H1 (cell line): ENCODE measurements around the gene CST1. TPM values are rescaled to one million over a fixed set of nuclear protein-coding genes. Genes with fewer than 3 reads are reported as not detected.

Experiments
- CTCF ChIA-PET: fragments of 300-600 bp; sonication (Branson Sonifier 250); formaldehyde crosslinking; loops from one replicate; lab custom pipeline; 2021; ENCODE audit not compliant: partially characterized antibody; lab: Charles Lee
- POLR2A ChIA-PET: fragments of 300-600 bp; sonication (Branson Sonifier 250); formaldehyde crosslinking; loops from one replicate; lab custom pipeline; 2021; ENCODE audit warnings: inconsistent platforms; ENCODE audit not compliant: partially characterized antibody; lab: Charles Lee
- DNase-seq, 2 experiments: peaks; one replicate each; pipeline versions ENCODE4 v3.0.0 to v3.0.0-alpha.2; 2010 to 2022; ENCODE audit warnings: low spot score in 2 of 2, low read depth in 1 of 2, mixed read lengths in 1 of 2
- FAIRE-seq: peaks from 2 replicates; lab custom pipeline; 2011; peaks lifted over from hg19 to GRCh38; lab: Jason Lieb, UNC
- H2AFZ ChIP-seq: 2 replicates; pipeline ENCODE4 v1.8.1; 2012; ENCODE audit warnings: low read length, inconsistent platforms
- H2AK5ac ChIP-seq: 2 replicates; pipeline ENCODE4 v1.6.1; 2013; ENCODE audit warnings: low read depth, low read length
- H2BK120ac ChIP-seq: replicated peaks from 2 replicates; pipeline ENCODE3; 2013; ENCODE audit warnings: low read depth, low read length, inconsistent platforms
- H2BK12ac ChIP-seq: 2 replicates; pipeline ENCODE4 v1.6.1; 2013; ENCODE audit warnings: low read depth, low read length
- H2BK15ac ChIP-seq: 2 replicates; pipeline ENCODE4 v1.6.1; 2013; ENCODE audit warnings: low read length
- H2BK20ac ChIP-seq: 2 replicates; pipeline ENCODE4 v1.6.1; 2013; ENCODE audit warnings: low read length
- H2BK5ac ChIP-seq: 2 replicates; pipeline ENCODE4 v1.6.1; 2013; ENCODE audit warnings: low read depth, low read length
- H3K14ac ChIP-seq: 2 replicates; pipeline ENCODE4 v1.6.1; 2013; ENCODE audit warnings: inconsistent platforms; ENCODE audit not compliant: insufficient read length
- H3K18ac ChIP-seq: 2 replicates; pipeline ENCODE4 v1.6.1; 2013; ENCODE audit warnings: low read length; ENCODE audit errors: extremely low read depth
- H3K23ac ChIP-seq: 2 replicates; pipeline ENCODE4 v1.6.1; 2013; ENCODE audit warnings: inconsistent platforms; ENCODE audit not compliant: insufficient read length
- H3K23me2 ChIP-seq: 2 replicates; pipeline ENCODE4 v1.6.1; 2013; ENCODE audit warnings: low read depth, low read length
- H3K27ac ChIP-seq: 2 replicates; pipeline ENCODE4 v1.6.1; 2011; ENCODE audit warnings: low read depth, low read length, inconsistent platforms
- H3K27me3 ChIP-seq, 4 experiments: replicated peaks in 1 of 4; 1 replicate in 1 of 4; 2 replicates in 3 of 4; pipeline versions ENCODE4 v1.6.1 to v1.8.1; 2011 to 2013; ENCODE audit warnings: low read length in 3 of 4, mild to moderate bottlenecking in 3 of 4, inconsistent platforms in 2 of 4, mixed read lengths in 2 of 4, moderate library complexity in 1 of 4; ENCODE audit not compliant: control insufficient read depth in 3 of 4, insufficient read depth in 3 of 4; ENCODE audit errors: extremely low read depth in 1 of 4
- H3K36me3 ChIP-seq, 4 experiments: 2 replicates each; pipeline versions ENCODE4 v1.6.1 to v1.8.1; 2011 to 2013; ENCODE audit warnings: mild to moderate bottlenecking in 4 of 4, low read length in 3 of 4, moderate library complexity in 2 of 4, control low read depth in 1 of 4, inconsistent platforms in 1 of 4; ENCODE audit not compliant: insufficient read depth in 4 of 4, control insufficient read depth in 2 of 4
- H3K4ac ChIP-seq: replicated peaks from 2 replicates; pipeline ENCODE3; 2013; ENCODE audit warnings: low read length, low read depth, mixed read lengths, inconsistent platforms; ENCODE audit not compliant: insufficient read length
- H3K4me1 ChIP-seq, 4 experiments: replicated peaks in 1 of 4; 1 replicate in 1 of 4; 2 replicates in 3 of 4; pipeline versions ENCODE4 v1.6.1 to v1.8.1; 2011 to 2013; ENCODE audit warnings: low read length in 3 of 4, inconsistent platforms in 2 of 4, mixed read lengths in 1 of 4; ENCODE audit not compliant: insufficient read depth in 4 of 4, control insufficient read depth in 3 of 4
- H3K4me2 ChIP-seq, 2 experiments: 2 replicates each; pipeline versions ENCODE4 v1.6.1 to v1.8.1; 2011 to 2013; ENCODE audit warnings: low read depth in 2 of 2, low read length in 2 of 2, control low read depth in 1 of 2, inconsistent platforms in 1 of 2, mild to moderate bottlenecking in 1 of 2; ENCODE audit not compliant: insufficient read depth in 1 of 2
- H3K4me3 ChIP-seq, 4 experiments: fragments of 200-600, 300-600 bp in 1 of 4; sonication (generic), shearing (Covaris generic), sonication (Bioruptor Twin) in 1 of 4; 2 replicates each; pipeline versions ENCODE4 v1.5.1 to v1.8.1; 2011 to 2016; ENCODE audit warnings: low read length in 4 of 4, low read depth in 3 of 4, control low read depth in 2 of 4, inconsistent platforms in 2 of 4, mild to moderate bottlenecking in 2 of 4, mixed read lengths in 1 of 4, moderate library complexity in 1 of 4; ENCODE audit not compliant: insufficient read depth in 2 of 4; ENCODE audit errors: extremely low read depth in 1 of 4
- H3K56ac ChIP-seq: replicated peaks from 2 replicates; pipeline ENCODE3; 2013; ENCODE audit warnings: low read depth, mild to moderate bottlenecking, mixed read lengths, low read length, inconsistent platforms; ENCODE audit not compliant: insufficient read length
- H3K79me1 ChIP-seq: 2 replicates; pipeline ENCODE4 v1.6.1; 2013; ENCODE audit warnings: low read depth, low read length, control low read depth
- H3K79me2 ChIP-seq, 2 experiments: 2 replicates each; pipeline versions ENCODE4 v1.6.1 to v1.8.1; 2012 to 2013; ENCODE audit warnings: low read length in 2 of 2, mild to moderate bottlenecking in 2 of 2, inconsistent platforms in 1 of 2; ENCODE audit not compliant: insufficient read depth in 2 of 2, control insufficient read depth in 1 of 2
- H3K9ac ChIP-seq, 4 experiments: replicated peaks in 1 of 4; 1 replicate in 1 of 4; 2 replicates in 3 of 4; pipeline versions ENCODE4 v1.6.1 to v1.8.1; 2011 to 2013; ENCODE audit warnings: low read depth in 3 of 4, low read length in 3 of 4, control low read depth in 2 of 4, mild to moderate bottlenecking in 2 of 4, moderate library complexity in 2 of 4, inconsistent platforms in 1 of 4; ENCODE audit errors: extremely low read depth in 1 of 4
- H3K9me3 ChIP-seq, 2 experiments: 2 replicates each; pipeline versions ENCODE4 v1.6.1 to v1.8.1; 2012 to 2013; ENCODE audit warnings: mild to moderate bottlenecking in 2 of 2, moderate library complexity in 2 of 2, control low read depth in 1 of 2, inconsistent platforms in 1 of 2, low read depth in 1 of 2, low read length in 1 of 2, mixed read lengths in 1 of 2; ENCODE audit not compliant: insufficient read depth in 2 of 2
- H4K20me1 ChIP-seq, 2 experiments: replicated peaks in 1 of 2; 2 replicates each; pipeline versions ENCODE3 to v1.8.1; 2011 to 2013; ENCODE audit warnings: inconsistent platforms in 2 of 2, low read length in 2 of 2, mild to moderate bottlenecking in 1 of 2; ENCODE audit not compliant: insufficient read depth in 2 of 2, control insufficient read depth in 1 of 2
- H4K5ac ChIP-seq: 2 replicates; pipeline ENCODE4 v1.6.1; 2013; ENCODE audit warnings: low read length, low read depth, mixed read lengths, inconsistent platforms; ENCODE audit not compliant: insufficient read length
- H4K8ac ChIP-seq: 2 replicates; pipeline ENCODE4 v1.8.0; 2013; ENCODE audit warnings: mild to moderate bottlenecking, moderate library complexity, low read length, inconsistent platforms; ENCODE audit not compliant: insufficient read depth; ENCODE audit errors: extremely low read depth
- H4K91ac ChIP-seq: replicated peaks from 2 replicates; pipeline ENCODE3; 2013; ENCODE audit warnings: low read length, mixed read lengths, inconsistent platforms; ENCODE audit not compliant: insufficient read length
- BACH1 ChIP-seq: IDR thresholded peaks from 2 replicates; pipeline ENCODE4 v1.6.1; 2012; ENCODE audit warnings: low read length, improper control_type of control experiment
- CHD2 ChIP-seq: IDR thresholded peaks from 2 replicates; pipeline ENCODE4 v1.6.1; 2012; ENCODE audit warnings: low read length, improper control_type of control experiment
- CTBP2 ChIP-seq: IDR thresholded peaks from 2 replicates; pipeline ENCODE4 v1.7.0; 2011; ENCODE audit warnings: borderline replicate concordance, mild to moderate bottlenecking, moderate library complexity, mixed read lengths, low read length; ENCODE audit not compliant: insufficient read depth, insufficient read length
- EGR1 ChIP-seq: IDR thresholded peaks from 2 replicates; pipeline ENCODE4 v1.6.1; 2011; ENCODE audit warnings: low read depth, low read length, borderline replicate concordance
- GABPA ChIP-seq: IDR thresholded peaks from 2 replicates; pipeline ENCODE4 v1.6.1; 2011; ENCODE audit warnings: mild to moderate bottlenecking, low read length, moderate library complexity, borderline replicate concordance; ENCODE audit not compliant: insufficient read depth
- GTF2F1 ChIP-seq: IDR thresholded peaks from 2 replicates; pipeline ENCODE4 v1.6.1; 2012; ENCODE audit warnings: low read depth, low read length, improper control_type of control experiment, borderline replicate concordance
- PHF8 ChIP-seq: fragments of 200-600 bp; sonication (generic); conservative IDR thresholded peaks from 2 replicates; pipeline ENCODE4 v1.7.1; 2012; ENCODE audit warnings: low read depth, mild to moderate bottlenecking, inconsistent platforms, low read length, moderate library complexity
- POLR2A ChIP-seq, 2 experiments: IDR thresholded peaks; 1 replicate in 1 of 2; 2 replicates in 1 of 2; pipeline ENCODE4 v1.6.1; 2011; ENCODE audit warnings: low read depth in 2 of 2, low read length in 2 of 2, mild to moderate bottlenecking in 2 of 2; ENCODE audit errors: control extremely low read depth in 1 of 2
- SP2 ChIP-seq: IDR thresholded peaks from 2 replicates; pipeline ENCODE4 v1.6.1; 2012; ENCODE audit warnings: mild to moderate bottlenecking, low read length, inconsistent platforms
- SUZ12 ChIP-seq: fragments of 200-600 bp; sonication (generic); IDR thresholded peaks from 2 replicates; pipeline ENCODE4 v1.6.1; 2012; ENCODE audit warnings: mild to moderate bottlenecking, inconsistent platforms, low read length, moderate library complexity, mixed read lengths
- TAF7 ChIP-seq: optimal IDR thresholded peaks from 2 replicates; pipeline ENCODE3; 2011; ENCODE audit warnings: low read depth, mild to moderate bottlenecking, inconsistent platforms, low read length, moderate library complexity, borderline replicate concordance
- ZNF274 ChIP-seq: IDR thresholded peaks from 2 replicates; pipeline ENCODE4 v1.7.0; 2012; ENCODE audit warnings: low read length, borderline replicate concordance; ENCODE audit errors: extremely low read depth
- WGBS, 2 experiments: shearing (Covaris generic) in 1 of 2; methylation state at CpG; one replicate each; pipeline versions ENCODE4 v1.1.6 to v1.1.7; 2013 to 2015; ENCODE audit warnings: low lambda C conversion rate in 2 of 2, mixed read lengths in 2 of 2, inconsistent platforms in 1 of 2, low coverage in 1 of 2, missing lambda C conversion rate in 1 of 2; ENCODE audit not compliant: insufficient replicate concordance in 2 of 2, insufficient coverage in 1 of 2, insufficient read length in 1 of 2; ENCODE audit errors: extremely low coverage in 1 of 2, missing lambda C conversion rate in 1 of 2; 5-methylcytosine and 5-hydroxymethylcytosine counted together
- polyA plus RNA-seq, 7 experiments: library from polyadenylated mRNA; depleted of rRNA in 3 of 7; stranded (reverse) in 5 of 7; unstranded in 2 of 7; fragments of >200 nt in 5 of 7; fragments of 200-250 nt in 2 of 7; gene quantifications; 1 replicate in 5 of 7; 2 replicates in 1 of 7; 4 replicates in 1 of 7; pipeline versions ENCODE4 v1.2.1 to v1.2.3, GENCODE V29; 2011 to 2013; ENCODE audit warnings: missing spikeins in 2 of 7, mixed read lengths in 2 of 7
- total RNA-seq: library from RNA; stranded (reverse); fragmentation: NEBNext Ultra II Directional; extraction: Animal tissue kit (Norgen Biotek cat#: 25700); gene quantifications from 2 replicates; pipeline ENCODE4 v1.2.1, GENCODE V29; 2021
- TF ChIP-seq, protein P1 (sequence below): IDR thresholded peaks from 2 replicates; pipeline ENCODE4 v1.6.1; 2011; ENCODE audit warnings: low read length, improper control_type of control experiment

Gene CST1
- total and polyA plus RNA-seq, 2 of the 8 experiments (the other 6 are each of a cell fraction or from before 2014, with no cell fraction given), result 2.3 to 2.9 TPM

DNA sequence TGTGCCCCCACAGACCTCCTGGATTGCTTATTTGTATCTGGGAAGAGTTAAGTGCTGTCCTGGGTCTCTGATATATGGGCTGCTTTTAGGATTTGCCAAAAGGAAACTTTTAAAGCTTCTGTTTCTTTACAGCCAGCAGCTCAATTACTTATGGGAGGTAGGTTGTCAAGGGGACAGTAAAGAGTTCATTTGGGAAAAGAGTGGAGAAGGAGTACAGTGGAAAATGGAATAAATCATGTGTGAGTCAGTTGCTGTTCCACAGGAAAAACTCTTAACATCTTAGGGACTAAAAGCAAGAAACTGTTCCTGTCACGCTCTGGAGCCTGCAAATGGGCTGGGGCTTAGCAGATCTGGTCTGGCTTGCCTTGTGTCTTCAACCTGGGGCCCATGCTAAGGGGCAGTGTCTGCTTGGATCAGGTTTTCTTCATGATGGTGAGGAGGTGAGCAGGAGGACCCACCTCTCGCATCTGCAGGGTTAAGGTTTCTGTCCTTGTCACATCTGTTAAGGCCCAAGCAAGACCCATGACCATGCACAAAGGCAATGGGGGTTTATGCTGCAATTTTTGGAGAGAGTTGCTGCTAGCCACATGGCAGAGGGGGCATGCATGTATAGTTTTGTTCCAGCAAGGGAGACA lies 8.7 kb upstream of the CST1 start:
- Histone ChIP-seq H3K36me3 (no peaks in the 10 kb centered on the region), H4K8ac (no peak overlapping the region), H2BK120ac (no peak overlapping the region), H3K56ac (no peak overlapping the region), H3K14ac (no peak overlapping the region), H2BK15ac (no peak overlapping the region), H4K20me1 (peaks cover 0 to 2% of the 10 kb centered on the region in 2 experiments), H3K27ac (no peak overlapping the region), H3K27me3 (peaks cover 23 to 57% (median 44%) of the 10 kb centered on the region in 4 experiments), H3K9ac (no peak overlapping the region), H3K23me2 (no peaks in the 10 kb centered on the region), H3K23ac (no peak overlapping the region), H3K9me3 (no peaks in the 10 kb centered on the region), H4K91ac (no peak overlapping the region), H3K79me2 (no peaks in the 10 kb centered on the region), H2BK5ac (no peak overlapping the region), H2BK12ac (no peak overlapping the region; the same call in 1 of the 2 replicates), H3K4me1 (peaks cover 0 to 4% (median 0%) of the 10 kb centered on the region in 4 experiments; a peak in 3 of 7 replicates), H3K4ac (no peak overlapping the region), H2BK20ac (no peak overlapping the region), H4K5ac (no peak overlapping the region), H3K18ac (no peak overlapping the region), H3K4me3 (no peak overlapping the region), H2AFZ (no peak overlapping the region), H3K79me1 (no peaks in the 10 kb centered on the region), H2AK5ac (no peak overlapping the region; the same call in 1 of the 2 replicates), H3K4me2 (no peak overlapping the region)
- POLR2A ChIA-PET, result no interaction called here
- FAIRE-seq (no peak), DNase-seq (no peak)
- 91% methylated on average over 2 of the region's 2 CpGs; no CpG with 5 or more reads in 1 of the 2 experiments for WGBS, 2 experiments
- CTCF ChIA-PET, result interaction anchor here (1.9 kb wide), 1 partner anchor 9 kb away, joined by 5 read pairs; the partner anchor contains the start of gene CST1
- TF ChIP-seq TAF7 (no peak), ZNF274 (no peak), SUZ12 (no peak), CHD2 (no peak), GTF2F1 (no peak), GABPA (no peak), CTBP2 (no peak), POLR2A (IDR thresholded peaks at IDR 0.05; ENCODE audit: control extremely low read depth in 1 of 2, low read depth in 2 of 2, low read length in 2 of 2) (no peak), PHF8 (no peak), BACH1 (no peak), EGR1 (no peak), SP2 (no peak)
- TF ChIP-seq, protein P1, sequence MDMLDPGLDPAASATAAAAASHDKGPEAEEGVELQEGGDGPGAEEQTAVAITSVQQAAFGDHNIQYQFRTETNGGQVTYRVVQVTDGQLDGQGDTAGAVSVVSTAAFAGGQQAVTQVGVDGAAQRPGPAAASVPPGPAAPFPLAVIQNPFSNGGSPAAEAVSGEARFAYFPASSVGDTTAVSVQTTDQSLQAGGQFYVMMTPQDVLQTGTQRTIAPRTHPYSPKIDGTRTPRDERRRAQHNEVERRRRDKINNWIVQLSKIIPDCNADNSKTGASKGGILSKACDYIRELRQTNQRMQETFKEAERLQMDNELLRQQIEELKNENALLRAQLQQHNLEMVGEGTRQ, result no peak
